ENCODE measurements around the gene MRPL17.
"Not testable (repeated sequence)": the region's sequence is repeated elsewhere in the genome, so short reads cannot be mapped to it uniquely, and the experiment has no call there.

DNA sequence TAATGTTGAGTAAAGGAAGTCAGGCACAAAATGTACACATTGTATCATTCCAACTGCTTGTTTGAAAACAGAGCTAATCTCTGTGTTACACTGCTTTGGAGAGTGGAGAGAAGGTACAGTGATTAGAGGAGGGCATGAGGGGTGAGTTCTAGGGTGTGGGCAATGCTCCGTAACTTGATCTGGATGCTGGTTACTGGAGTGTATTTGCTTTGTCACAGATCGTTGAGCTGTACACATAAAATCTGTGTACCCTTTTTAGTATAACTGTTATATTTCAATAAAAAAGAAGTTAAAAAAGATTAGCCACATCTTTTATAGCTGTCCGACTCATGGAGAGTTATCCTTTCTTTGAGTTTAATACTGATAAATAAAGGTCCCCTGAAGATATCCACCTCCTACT is 18.8 kb upstream of the MRPL17 start:
- TF ChIP-seq, protein P1, sequence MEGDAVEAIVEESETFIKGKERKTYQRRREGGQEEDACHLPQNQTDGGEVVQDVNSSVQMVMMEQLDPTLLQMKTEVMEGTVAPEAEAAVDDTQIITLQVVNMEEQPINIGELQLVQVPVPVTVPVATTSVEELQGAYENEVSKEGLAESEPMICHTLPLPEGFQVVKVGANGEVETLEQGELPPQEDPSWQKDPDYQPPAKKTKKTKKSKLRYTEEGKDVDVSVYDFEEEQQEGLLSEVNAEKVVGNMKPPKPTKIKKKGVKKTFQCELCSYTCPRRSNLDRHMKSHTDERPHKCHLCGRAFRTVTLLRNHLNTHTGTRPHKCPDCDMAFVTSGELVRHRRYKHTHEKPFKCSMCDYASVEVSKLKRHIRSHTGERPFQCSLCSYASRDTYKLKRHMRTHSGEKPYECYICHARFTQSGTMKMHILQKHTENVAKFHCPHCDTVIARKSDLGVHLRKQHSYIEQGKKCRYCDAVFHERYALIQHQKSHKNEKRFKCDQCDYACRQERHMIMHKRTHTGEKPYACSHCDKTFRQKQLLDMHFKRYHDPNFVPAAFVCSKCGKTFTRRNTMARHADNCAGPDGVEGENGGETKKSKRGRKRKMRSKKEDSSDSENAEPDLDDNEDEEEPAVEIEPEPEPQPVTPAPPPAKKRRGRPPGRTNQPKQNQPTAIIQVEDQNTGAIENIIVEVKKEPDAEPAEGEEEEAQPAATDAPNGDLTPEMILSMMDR (IDR thresholded peaks at IDR 0.05), result not testable (repeated sequence)
- not testable (repeated sequence) for TF ChIP-seq POLR2A (IDR thresholded peaks at IDR 0.05)

All from testis (tissue), 2 donors.